Activated CD8-positive, alpha-beta memory T cell treated with anti-CD3 and anti-CD28 coated beads for 4 hours (primary cell): ENCODE data around the gene NLRX1.
"Not testable (repeated sequence)": the region's sequence is repeated elsewhere in the genome, so short reads cannot be mapped to it uniquely, and the experiment has no call there.

Experiments used
- DNase-seq, 2 donors: peaks; one replicate each; pipeline ENCODE4 v3.0.0-alpha.2; 2020; ENCODE audit warnings: low read depth in 2 of 2

Gene NLRX1

DNA sequence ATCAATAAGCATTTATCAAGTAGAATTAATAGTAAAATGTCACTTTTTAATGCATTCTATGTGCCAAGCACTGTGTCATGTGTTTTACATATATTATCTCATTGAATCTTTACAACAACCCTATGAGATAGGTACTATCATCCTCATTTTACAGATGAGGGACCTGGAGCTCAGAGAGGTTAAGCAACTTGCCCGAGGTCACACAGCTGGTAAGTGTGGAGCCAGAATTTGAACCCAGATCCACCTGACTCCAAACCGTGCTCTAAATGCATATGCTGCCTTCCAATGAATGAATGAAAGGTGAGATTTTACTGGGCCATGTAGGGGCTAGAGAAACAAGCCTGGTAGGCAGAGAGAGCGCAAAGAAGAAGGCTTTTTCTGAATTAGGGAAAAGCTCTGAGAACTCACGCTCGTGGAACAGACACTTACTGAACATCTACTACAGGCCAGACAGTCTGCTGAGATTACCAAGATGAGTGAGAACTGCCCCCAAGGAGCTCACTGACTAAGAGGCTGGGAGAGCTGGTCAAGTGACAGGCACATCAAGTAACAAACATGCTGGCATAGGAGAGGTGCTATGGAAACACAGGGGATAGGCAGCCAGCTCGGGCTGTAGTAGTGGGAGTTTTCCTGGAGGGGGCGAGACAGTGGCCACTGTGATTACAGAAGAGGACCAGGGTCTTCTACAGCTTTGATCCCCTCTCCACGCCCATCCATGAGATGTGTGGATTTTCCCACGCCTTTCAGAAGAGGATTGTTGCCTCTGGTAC lies 15.3 kb upstream of the NLRX1 start:
- no peak for DNase-seq

DNA sequence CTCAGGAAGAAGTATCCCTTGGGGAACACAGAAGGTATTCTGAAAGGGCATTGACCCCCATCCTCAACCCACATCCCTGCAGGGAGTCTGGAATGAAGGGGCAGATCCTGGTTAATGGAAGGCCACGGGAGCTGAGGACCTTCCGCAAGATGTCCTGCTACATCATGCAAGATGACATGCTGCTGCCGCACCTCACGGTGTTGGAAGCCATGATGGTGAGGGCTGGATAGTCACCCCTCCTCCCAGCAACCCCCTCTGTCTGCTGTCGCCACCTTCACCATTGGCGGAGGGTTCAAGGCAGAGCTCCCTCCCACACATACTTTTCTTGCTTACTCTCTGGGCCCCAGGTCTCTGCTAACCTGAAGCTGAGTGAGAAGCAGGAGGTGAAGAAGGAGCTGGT lies 14.3 kb upstream of the NLRX1 start:
- no peak for DNase-seq

GRCh38 chr11:119155733-119156492 lies 12.6 kb upstream of the NLRX1 start:
- DNase-seq, result no peak

DNA sequence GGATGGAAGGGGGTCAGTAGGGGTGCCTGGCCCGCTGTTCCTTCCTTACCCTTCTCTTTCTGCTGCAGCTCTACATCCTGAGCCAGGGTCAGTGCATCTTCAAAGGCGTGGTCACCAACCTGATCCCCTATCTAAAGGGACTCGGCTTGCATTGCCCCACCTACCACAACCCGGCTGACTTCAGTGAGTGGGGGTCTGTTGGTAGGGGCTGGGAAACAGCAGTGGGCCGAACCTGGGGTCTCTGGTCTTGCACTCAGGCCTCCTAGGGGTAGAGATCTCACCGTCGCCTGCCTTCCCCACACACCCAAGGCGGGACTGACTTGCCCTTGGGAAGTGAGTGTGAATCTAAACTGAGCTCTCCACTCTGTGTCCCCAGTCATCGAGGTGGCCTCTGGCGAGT lies 12.0 kb upstream of the NLRX1 start:
- DNase-seq, result no peak

DNA sequence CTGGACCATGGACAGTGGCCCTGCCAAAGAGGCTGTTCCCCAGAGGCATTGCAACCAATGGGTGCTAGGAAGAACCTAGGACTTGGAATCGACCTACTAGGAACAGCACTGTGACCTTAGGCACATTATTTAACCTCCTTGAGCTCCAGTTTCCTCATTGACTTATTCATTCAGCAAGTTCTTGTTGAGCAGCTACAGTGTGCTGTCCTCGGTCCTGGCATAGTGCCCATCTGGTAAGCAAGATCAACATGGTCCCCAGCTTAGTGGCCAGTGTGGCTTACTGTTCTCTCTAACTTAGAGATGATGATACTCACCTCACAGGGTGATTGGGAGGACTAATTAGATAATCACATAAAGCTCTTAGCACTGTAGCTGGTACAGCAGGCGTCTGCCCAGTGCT lies 11.5 kb upstream of the NLRX1 start:
- no peak for DNase-seq

DNA sequence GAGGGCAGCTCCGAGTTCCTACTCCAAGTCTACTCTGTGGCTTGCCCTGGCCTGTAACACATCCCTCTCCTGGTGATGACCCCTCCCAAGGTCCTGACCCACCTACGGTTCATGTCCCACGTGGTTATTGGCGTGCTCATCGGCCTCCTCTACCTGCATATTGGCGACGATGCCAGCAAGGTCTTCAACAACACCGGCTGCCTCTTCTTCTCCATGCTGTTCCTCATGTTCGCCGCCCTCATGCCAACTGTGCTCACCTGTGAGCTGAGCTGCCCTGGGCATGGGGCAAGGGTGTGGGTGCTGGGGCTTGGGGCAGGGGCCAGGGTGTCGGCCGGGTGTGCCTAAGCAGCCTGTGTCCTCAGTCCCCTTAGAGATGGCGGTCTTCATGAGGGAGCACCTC lies 10.1 kb upstream of the NLRX1 start:
- DNase-seq, result no peak

- no peak for DNase-seq
These were observed 8.4 kb upstream of the NLRX1 start for GRCh38 chr11:119160151-119160550.

GRCh38 chr11:119161871-119162270 lies 6.7 kb upstream of the NLRX1 start:
- DNase-seq, result no peak

- no peak for DNase-seq
These were observed 2.0 kb upstream of the NLRX1 start for GRCh38 chr11:119166368-119167076.

DNA sequence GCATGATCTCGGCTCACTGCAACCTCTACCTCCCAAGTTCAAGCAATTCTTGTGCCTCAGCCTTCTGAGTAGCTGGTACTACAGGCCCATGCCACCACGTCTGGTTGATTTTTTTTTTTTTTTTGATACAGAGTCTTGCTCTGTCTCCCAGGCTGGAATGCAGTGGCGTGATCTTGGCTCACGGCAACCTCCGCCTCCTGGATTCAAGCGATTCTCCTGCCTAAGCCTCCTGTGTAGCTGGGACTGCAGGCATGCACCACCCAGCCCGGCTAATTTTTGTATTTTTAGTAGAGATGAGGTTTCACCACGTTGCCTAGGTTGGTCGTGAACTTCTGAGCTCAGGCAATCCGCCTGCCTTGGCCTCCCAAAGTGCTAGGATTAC lies 1.5 kb upstream of the NLRX1 start:
- not testable (repeated sequence) for DNase-seq

GRCh38 chr11:119167933-119168332 lies 592 bp upstream of the NLRX1 start:
- no peak for DNase-seq

DNA sequence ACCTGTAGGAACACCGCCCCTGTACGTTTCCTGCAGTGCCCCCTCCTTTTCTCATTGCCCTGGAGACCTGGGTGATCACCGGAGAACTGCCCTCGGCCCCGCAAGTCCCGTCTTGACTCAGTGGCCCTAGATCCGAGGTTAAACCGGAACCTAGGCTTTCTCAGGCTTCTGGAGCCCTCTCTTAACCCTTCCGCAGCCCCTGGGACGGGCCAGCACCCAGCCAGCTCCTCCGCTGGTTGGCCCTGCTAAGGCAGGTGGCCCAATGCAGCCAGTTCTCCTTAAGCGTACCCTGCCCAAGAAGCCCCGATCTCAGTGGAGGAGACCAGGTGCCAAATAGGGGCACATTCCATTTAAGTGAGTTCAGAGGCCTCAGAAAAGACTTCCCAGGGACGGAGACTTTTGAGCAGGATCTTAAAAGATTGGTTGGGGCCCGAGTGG lies 776 bp downstream of the NLRX1 start:
- DNase-seq, result no peak

- DNase-seq, result no peak
These were observed 4.0 kb downstream of the NLRX1 start for GRCh38 chr11:119172513-119172912.

DNA sequence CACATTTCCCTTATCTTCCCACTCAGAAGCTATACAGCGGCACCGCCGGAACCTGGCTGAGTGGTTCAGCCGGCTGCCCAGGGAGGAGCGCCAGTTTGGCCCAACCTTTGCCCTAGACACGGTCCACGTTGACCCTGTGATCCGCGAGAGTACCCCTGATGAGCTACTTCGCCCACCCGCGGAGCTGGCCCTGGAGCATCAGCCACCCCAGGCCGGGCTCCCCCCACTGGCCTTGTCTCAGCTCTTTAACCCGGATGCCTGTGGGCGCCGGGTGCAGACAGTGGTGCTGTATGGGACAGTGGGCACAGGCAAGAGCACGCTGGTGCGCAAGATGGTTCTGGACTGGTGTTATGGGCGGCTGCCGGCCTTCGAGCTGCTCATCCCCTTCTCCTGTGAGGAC lies 4.9 kb downstream of the NLRX1 start:
- no peak for DNase-seq

- no peak for DNase-seq
These were observed 7.1 kb downstream of the NLRX1 start for GRCh38 chr11:119175493-119176077.

DNA sequence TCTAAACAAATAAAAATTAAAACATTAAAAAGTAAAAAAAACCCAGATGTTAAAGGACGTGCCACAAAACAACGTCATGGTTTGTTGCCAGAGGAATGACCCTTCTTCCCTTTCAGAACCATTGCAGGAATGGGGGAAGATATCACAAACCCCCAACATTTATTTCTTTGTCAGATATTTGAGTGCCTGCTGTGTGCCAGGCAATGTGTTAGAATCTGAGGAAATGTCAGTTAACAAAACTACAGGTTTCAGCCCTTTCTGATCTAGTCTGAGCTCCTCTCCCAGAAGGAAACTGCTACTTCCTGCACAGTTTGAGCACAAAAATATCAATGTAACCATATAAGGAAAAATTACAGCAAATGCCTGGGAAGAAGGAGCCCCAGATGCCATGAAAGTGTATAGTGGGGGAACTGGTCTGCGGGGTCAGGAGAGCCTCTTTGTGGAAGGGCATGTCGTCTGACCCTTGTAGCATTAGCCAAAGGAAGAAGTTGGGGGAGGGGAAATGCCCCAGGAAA lies 9.7 kb downstream of the NLRX1 start:
- no peak for DNase-seq

DNA sequence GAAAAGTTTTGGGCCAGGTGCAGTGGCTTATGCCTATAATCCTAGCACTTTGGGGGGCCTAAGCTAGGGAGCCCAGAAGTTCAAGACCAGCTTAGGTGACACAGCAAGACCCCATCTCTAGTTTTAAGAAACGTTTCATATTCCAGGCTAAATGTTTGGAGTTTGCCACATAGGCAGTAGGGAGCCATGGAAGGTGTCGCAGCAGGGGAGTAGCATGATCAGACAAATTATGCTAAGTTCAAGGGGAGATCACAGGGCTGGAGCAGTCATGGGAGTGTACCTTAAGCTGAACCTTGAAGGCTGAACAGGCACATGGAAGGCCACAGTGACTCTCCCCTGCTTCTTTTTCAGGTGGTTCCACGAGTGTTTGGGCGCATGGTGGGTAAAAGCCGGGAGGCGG lies 10.8 kb downstream of the NLRX1 start:
- DNase-seq, result no peak

GRCh38 chr11:119179983-119180382 lies 11.5 kb downstream of the NLRX1 start:
- no peak for DNase-seq

GRCh38 chr11:119180729-119181676 lies 12.5 kb downstream of the NLRX1 start:
- DNase-seq, result no peak

DNA sequence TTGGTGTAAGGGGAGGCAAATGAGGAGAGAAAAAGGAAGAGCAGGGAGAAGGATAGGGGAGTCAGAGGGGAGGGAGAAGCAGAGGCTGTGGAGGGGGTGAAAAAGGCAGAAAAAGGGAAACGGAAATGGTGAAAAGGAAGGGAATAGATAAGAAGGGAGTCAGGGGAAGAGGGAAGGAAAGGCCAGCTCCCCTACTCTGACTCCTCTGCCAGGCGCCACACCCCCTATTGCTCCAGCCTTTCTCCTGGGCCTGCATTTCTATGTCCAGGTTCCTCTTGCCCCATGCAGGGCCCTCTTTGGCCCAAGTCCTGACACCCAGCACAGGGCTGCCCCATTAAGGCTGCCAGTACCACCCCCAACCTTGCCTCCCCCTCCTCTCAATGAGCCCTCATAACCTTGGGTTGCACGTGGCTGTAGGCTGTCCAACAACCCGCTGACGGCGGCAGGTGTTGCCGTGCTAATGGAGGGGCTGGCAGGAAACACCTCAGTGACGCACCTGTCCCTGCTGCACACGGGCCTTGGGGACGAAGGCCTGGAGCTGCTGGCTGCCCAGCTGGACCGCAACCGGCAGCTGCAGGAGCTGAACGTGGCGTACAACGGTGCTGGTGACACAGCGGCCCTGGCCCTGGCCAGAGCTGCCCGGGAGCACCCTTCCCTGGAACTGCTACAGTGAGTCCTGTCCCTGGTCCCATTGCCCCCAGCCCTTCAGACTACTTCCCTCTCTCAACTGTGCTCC lies 13.3 kb downstream of the NLRX1 start:
- DNase-seq, result no peak
